Immature natural killer cell (primary cell): ENCODE data around the gene PXT1. TPM values are rescaled to one million over a fixed set of nuclear protein-coding genes. Genes with fewer than 3 reads are reported as not detected.

Experiments used
- DNase-seq, 3 donors: peaks; one replicate each; pipeline ENCODE4 v3.0.0; 2022; ENCODE audit warnings: mixed read lengths in 1 of 3
- H3K27ac Mint-ChIP-seq, 6 donors: one replicate each; pipeline ENCODE4 v1.8.0; 2020; ENCODE audit warnings: mixed read lengths in 6 of 6, mild to moderate bottlenecking in 5 of 6, inconsistent platforms in 4 of 6, moderate library complexity in 3 of 6
- H3K27me3 Mint-ChIP-seq, 3 donors: one replicate each; pipeline ENCODE4 v1.8.0; 2020 to 2021; ENCODE audit warnings: low read depth in 3 of 3, mild to moderate bottlenecking in 3 of 3, mixed read lengths in 3 of 3, moderate library complexity in 3 of 3, inconsistent platforms in 1 of 3
- H3K36me3 Mint-ChIP-seq, 3 donors: one replicate each; pipeline ENCODE4 v1.8.0; 2020; ENCODE audit warnings: mixed read lengths in 3 of 3, inconsistent platforms in 2 of 3, mild to moderate bottlenecking in 2 of 3
- H3K4me1 Mint-ChIP-seq, 2 donors: one replicate each; pipeline ENCODE4 v1.8.0; 2020; ENCODE audit warnings: inconsistent platforms in 2 of 2, mild to moderate bottlenecking in 2 of 2, mixed read lengths in 2 of 2, moderate library complexity in 1 of 2
- H3K4me3 Mint-ChIP-seq, 5 donors: one replicate each; pipeline ENCODE4 v1.8.0; 2020; ENCODE audit warnings: mild to moderate bottlenecking in 5 of 5, mixed read lengths in 5 of 5, inconsistent platforms in 3 of 5, moderate library complexity in 3 of 5
- H3K9me3 Mint-ChIP-seq, 6 donors: one replicate each; pipeline ENCODE4 v1.8.0; 2020; ENCODE audit warnings: mild to moderate bottlenecking in 6 of 6, mixed read lengths in 6 of 6, inconsistent platforms in 4 of 6, moderate library complexity in 3 of 6
- polyA plus RNA-seq, 3 donors: library from polyadenylated mRNA; unstranded; fragments of 300-500 nt; fragmentation: Illumina TruSeq; gene quantifications; one replicate each; pipeline ENCODE4 v1.2.3, GENCODE V29; 2021

Gene PXT1
- polyA plus RNA-seq, 3 donors from 2014 or later, result 0.09 TPM; not detected in 1

DNA sequence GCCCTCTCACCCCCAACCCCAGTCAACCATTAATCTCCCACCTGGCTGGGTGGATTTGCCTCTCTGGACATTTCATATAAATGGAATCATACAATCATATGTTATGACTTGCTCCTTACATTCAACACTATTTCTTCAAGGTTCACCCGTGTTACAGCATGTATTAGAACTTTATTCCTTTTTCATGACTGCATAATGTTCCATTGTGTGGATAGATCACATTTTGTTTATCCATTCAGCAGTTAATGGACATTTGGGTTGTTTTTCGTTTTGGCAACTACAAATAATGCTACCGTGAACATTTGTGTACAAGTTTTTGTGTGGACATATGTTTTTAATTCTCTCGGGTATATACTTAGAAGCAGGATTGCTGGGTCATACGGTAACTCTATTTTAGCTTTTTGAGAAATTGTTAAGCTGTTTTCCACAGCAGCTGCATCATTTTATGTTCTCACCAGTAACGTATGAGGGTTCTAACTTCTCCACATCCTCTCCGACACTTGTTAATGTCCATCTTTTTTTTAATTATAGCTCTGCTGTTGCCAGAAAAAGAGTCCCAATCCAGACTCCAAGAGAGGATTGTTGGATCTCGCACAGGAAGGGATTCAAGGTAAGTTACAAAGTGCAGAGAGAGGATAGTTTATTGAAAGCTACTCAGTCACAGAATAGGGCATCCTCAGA lies 90.0 kb downstream of the PXT1 start:
- peaks cover 2 to 8% (median 5%) of the 10 kb centered on the region in 3 donors for H3K27me3 Mint-ChIP-seq
- H3K4me1 Mint-ChIP-seq, result no peaks in the 10 kb centered on the region
- no peak overlapping the region for H3K27ac Mint-ChIP-seq
- no peak for DNase-seq
- no peak overlapping the region for H3K4me3 Mint-ChIP-seq
- H3K36me3 Mint-ChIP-seq, result no peaks in the 10 kb centered on the region
- no peaks in the 10 kb centered on the region for H3K9me3 Mint-ChIP-seq

DNA sequence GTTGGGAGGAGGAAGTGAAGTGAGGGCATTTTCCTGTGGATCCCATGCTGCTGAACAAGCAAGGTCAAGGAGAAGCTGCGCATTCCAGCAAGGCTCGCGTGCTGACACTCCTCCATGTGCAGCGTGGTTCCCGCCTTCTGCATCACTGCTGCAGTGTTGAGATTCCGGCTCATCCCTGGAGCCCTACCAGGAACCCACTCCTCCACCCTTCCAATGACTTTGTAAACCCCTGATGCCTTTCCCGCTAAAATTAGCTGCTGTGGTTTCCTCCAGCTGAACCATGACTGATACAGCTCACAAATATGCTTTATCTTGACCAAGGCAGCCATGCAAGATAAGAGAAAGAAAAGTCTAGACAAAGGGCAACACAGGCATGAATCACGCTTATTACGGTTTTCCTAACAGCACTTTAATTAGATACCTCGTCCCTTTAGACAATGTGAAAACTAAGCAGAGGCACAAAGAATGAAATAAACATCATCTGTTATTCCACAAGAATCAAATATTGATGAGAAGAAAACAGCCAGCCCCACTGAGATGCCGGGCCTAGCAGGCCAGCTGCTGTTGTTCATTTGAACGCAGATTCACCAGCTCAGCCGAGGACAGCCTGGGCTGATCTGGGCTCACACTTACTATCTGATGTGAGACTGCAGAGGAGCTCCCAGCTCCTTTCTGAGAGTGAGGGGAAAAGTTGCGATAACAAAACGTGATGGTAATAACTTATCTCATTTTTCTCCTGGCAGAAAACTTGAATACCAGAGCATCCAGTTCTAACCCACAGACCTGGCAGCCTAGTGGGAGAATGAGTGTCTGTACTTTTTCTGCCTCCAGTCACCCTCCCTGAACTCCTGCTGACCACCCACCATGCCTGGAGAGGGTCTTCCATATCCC lies 91.7 kb downstream of the PXT1 start:
- Mint-ChIP-seq H3K36me3 (no peaks in the 10 kb centered on the region), H3K4me1 (no peaks in the 10 kb centered on the region), H3K9me3 (no peaks in the 10 kb centered on the region), H3K27me3 (peaks cover 2 to 8% (median 3%) of the 10 kb centered on the region in 3 donors), H3K4me3 (no peak overlapping the region), H3K27ac (no peak overlapping the region)
- DNase-seq, result no peak

DNA sequence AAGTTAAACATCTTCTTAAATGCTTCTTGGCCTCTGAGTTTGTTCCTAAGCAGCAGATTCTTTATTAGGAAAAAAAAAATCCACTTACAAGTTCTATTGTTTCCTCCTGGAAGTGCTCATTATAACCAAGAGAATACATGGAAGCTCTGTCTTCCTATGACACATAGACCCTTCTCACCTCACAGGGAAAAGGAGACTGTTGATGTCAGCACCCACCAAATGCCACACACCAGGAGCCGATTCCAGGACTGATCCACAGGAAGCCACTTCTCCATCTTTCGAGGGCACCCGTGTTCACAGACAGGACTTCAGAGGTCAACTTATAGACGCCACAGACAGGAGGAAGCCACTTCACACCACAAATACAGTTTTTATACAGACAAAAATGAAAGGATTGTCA lies 92.6 kb downstream of the PXT1 start:
- H3K27me3 Mint-ChIP-seq, result peaks cover 0 to 8% (median 3%) of the 10 kb centered on the region in 3 donors
- H3K4me3 Mint-ChIP-seq, result no peak overlapping the region
- no peak overlapping the region for H3K27ac Mint-ChIP-seq
- no peaks in the 10 kb centered on the region for H3K9me3 Mint-ChIP-seq
- DNase-seq, result no peak
- H3K4me1 Mint-ChIP-seq, result no peaks in the 10 kb centered on the region
- H3K36me3 Mint-ChIP-seq, result no peaks in the 10 kb centered on the region

DNA sequence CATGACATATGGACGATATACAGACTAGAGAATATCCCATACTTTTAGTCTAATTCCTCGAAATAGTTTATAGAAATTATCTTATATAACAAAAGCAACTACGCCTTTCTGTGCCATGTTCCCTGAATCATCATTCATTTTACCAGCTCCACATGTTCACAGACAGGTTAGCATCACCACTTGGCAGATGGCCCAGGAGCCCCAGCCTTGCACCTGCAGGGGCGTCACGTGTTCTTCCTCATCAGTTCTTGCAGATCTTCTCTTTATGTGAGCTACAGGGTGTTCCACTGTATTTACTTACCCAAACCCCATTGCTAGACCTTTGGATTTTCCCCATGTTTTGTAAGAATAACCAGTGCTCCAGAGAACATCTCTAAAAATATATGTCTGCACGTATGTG lies 93.4 kb downstream of the PXT1 start:
- no peak for DNase-seq
- Mint-ChIP-seq H3K4me1 (no peaks in the 10 kb centered on the region), H3K27ac (no peak overlapping the region), H3K4me3 (no peak overlapping the region), H3K36me3 (no peaks in the 10 kb centered on the region), H3K9me3 (no peaks in the 10 kb centered on the region), H3K27me3 (peaks cover 0 to 8% (median 3%) of the 10 kb centered on the region in 3 donors)

DNA sequence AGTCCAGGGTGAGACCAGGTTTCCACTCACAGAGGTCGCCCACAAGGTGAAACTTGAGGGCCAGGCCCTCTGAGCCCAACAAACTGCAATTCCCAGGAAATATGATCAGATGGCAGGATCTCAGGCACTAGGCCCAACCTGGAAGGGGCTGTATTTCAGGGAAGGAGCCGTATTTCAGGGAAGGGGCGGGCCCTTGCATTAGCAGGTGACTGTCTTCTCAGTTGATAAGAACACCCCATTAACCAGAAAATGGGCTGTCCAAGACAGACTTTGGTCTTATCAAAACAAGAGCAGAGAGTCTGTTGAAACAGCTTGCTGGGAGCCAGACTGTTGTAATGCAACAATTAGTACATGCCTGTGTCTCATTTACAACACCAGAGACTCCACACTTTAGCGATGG lies 95.0 kb downstream of the PXT1 start:
- Mint-ChIP-seq H3K36me3 (no peaks in the 10 kb centered on the region), H3K4me1 (no peaks in the 10 kb centered on the region), H3K27me3 (peaks cover 0 to 6% (median 0%) of the 10 kb centered on the region in 3 donors), H3K4me3 (no peak overlapping the region), H3K27ac (no peak overlapping the region), H3K9me3 (no peaks in the 10 kb centered on the region)
- no peak for DNase-seq

DNA sequence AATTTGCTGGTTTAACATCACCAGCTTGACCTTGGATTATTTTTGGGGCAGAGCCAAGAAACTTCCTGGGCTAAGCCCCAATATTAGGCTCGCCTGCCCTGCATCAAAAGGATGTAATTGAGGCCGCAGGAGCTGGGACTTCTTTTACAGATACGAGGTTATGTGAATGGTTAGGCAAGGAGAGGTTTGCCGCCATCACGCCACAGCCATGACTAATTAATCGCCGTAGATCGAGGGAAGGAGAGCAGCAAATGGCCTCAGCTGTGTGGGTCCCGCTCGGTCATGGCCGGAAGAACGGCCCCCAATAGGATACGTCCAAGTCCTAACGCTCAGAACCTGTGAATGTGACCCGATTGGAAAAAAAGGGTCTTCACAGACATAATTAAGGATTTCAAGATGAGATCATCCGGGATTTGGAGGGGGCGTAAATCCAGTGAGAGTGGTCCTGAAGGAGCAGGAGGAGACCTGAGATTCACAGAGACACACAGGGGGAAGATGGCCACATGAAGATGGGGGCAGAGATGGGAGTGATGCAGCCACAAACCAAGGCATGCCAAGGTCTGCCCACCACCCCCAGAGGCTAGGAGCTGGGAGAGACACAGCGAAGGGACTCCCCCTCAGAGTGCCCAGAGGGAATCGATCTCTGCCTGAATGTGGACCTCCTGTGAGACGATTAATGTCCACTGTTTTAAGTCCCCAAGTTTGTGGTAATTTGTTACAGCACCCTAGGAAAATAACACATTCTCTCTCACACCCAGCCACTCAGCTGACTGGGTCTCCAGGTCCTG lies 96.0 kb downstream of the PXT1 start:
- Mint-ChIP-seq H3K36me3 (no peaks in the 10 kb centered on the region), H3K4me1 (no peaks in the 10 kb centered on the region), H3K27ac (no peak overlapping the region), H3K4me3 (no peak overlapping the region), H3K27me3 (peaks cover 0 to 6% (median 0%) of the 10 kb centered on the region in 3 donors), H3K9me3 (no peaks in the 10 kb centered on the region)
- DNase-seq, result no peak

- Mint-ChIP-seq H3K27me3 (peaks cover 0 to 7% (median under 1%) of the 10 kb centered on the region in 3 donors), H3K4me3 (no peak overlapping the region), H3K27ac (no peak overlapping the region), H3K4me1 (peaks cover 1 to 2% of the 10 kb centered on the region in 2 donors), H3K36me3 (no peaks in the 10 kb centered on the region), H3K9me3 (no peaks in the 10 kb centered on the region)
- no peak for DNase-seq
Measured at GRCh38 chr6:36345681-36346466, 96.8 kb downstream of the PXT1 start.

DNA sequence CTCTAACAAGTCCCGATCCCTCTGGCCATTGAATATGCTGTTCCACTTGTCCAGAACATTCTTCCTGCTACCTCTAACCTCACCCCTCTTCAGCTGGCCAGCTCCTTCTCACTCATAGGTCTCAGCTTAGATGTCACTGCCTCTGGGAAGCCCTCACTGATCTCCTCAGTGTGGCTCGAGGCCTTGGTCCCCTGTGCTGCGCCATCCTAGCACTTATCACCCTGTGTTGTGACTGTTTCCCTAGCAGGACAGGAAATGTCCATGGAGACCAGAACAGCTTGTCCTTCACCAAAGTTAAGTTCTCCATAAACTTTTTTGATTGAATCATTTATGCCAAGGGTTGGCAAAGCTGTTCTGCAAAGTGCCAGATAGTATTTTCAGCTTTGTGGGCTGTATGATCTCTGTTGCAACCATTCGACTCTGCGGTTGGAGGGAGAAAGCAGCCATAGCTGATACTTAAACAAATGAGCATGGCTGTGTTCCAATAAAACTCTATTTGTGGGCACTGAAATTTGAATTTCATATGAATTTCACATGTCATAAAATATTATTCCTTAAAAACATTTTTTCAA lies 99.5 kb downstream of the PXT1 start:
- no peaks in the 10 kb centered on the region for H3K36me3 Mint-ChIP-seq
- H3K4me1 Mint-ChIP-seq, result peaks cover 5 to 12% of the 10 kb centered on the region in 2 donors
- peaks cover 3 to 11% (median 9%) of the 10 kb centered on the region in 3 donors for H3K27me3 Mint-ChIP-seq
- H3K4me3 Mint-ChIP-seq, result no peak overlapping the region
- H3K9me3 Mint-ChIP-seq, result no peaks in the 10 kb centered on the region
- DNase-seq, result no peak
- H3K27ac Mint-ChIP-seq, result no peak overlapping the region

DNA sequence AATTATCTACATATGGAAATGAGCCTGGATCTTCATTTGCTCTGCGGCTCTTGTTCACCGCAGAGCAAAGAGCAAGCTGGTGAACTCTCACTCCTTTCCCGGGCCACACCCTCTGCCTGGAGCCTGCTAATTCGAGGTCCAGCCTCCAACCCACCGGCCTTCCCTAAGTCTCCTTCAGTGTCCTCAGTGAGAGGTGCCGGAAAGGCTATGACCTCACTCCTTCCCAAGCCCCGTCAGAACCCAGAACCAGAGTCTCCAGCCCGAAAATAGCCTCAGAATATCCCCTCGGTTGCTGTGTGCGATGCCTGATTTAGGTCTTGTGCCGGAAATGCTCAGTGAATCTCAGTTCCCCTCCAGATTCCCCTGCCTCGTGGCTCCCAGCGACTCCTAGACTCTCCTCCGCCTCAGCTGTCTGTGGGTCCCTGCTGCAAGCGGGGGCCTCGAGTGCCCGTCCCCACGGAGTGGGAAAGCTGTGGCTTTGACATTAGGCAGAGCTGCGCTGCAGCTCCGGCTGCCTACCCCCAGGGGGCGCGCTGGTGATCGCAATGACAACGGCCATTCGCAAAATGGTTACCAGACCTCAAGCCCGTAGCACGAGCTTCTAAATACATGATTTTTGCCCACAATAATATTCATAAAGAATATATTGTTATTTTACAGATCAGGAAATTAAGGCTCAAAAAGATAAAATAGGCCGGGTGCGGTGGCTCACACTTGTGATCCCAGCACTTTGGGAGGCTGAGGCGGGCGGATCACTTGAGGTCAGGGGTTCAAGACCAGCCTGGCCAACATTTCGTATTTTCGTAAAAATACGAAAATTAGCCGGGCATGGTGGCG lies 101.8 kb downstream of the PXT1 start:
- H3K4me1 Mint-ChIP-seq, result peaks cover 9 to 19% of the 10 kb centered on the region in 2 donors
- H3K27me3 Mint-ChIP-seq, result peaks cover 3 to 13% (median 8%) of the 10 kb centered on the region in 3 donors
- no peaks in the 10 kb centered on the region for H3K9me3 Mint-ChIP-seq
- DNase-seq, result peak; percentile 52 to 63 (median 60)
- peak overlapping the region in 1 of 6 donors; percentile 22 for H3K27ac Mint-ChIP-seq
- peak overlapping the region; percentile 35 to 67 (median 43) for H3K4me3 Mint-ChIP-seq
- H3K36me3 Mint-ChIP-seq, result no peaks in the 10 kb centered on the region

Other genes starting within 250 kb of the PXT1 start
- 10 to 100 TPM in 1 of 3 donors, 1 to 10 TPM in 2; 3.0 to 13.7 (median 4.1) TPM for gene BRPF3, start 246.1 kb downstream of the PXT1 start, polyA plus RNA-seq
- not detected for gene PNPLA1, start 172.8 kb downstream of the PXT1 start, polyA plus RNA-seq
- gene BNIP5, start 106.0 kb downstream of the PXT1 start, polyA plus RNA-seq, result not detected
- gene ETV7, start 55.2 kb downstream of the PXT1 start, polyA plus RNA-seq, result 1 to 10 TPM in 1 of 3 donors, not detected in 2; 2.0 TPM
- gene KCTD20, start 146 bp upstream of the PXT1 start, polyA plus RNA-seq, result 10 to 100 TPM; 41.1 to 50.5 (median 47.5) TPM
- 100 to 1,000 TPM in 1 of 3 donors, 10 to 100 TPM in 2; 74.2 to 179 (median 81.2) TPM for gene STK38, start 104.6 kb upstream of the PXT1 start, polyA plus RNA-seq
- 100 to 1,000 TPM; 344 to 391 (median 379) TPM for gene SRSF3, start 151.5 kb upstream of the PXT1 start, polyA plus RNA-seq
- gene CDKN1A, start 235.9 kb upstream of the PXT1 start, polyA plus RNA-seq, result 10 to 100 TPM in 1 of 3 donors, 1 to 10 TPM in 2; 3.3 to 13.6 (median 7.0) TPM